Spleen (tissue), 11 donors: ENCODE measurements around the gene ZFYVE28. TPM values are rescaled to one million over a fixed set of nuclear protein-coding genes. Genes with fewer than 3 reads are reported as not detected.

Source experiments
- DNase-seq: peaks from one replicate; pipeline ENCODE4 v3.0.0-alpha.2; 2020
- H3K27ac ChIP-seq, 8 donors: fragments of 200-600 bp; sonication (generic) in 7 of 8; 1 replicate in 4 of 8; 2 replicates in 4 of 8; pipeline versions ENCODE4 v1.5.0 to v1.8.0; 2016 to 2021; ENCODE audit warnings: inconsistent platforms in 4 of 8, mild to moderate bottlenecking in 4 of 8, moderate library complexity in 1 of 8
- H3K27me3 ChIP-seq, 7 donors: fragments of 200-600 bp; sonication (generic) in 6 of 7; replicated peaks in 1 of 7; 1 replicate in 4 of 7; 2 replicates in 3 of 7; pipeline versions ENCODE4 v1.5.0 to v1.8.0; 2016 to 2021; ENCODE audit warnings: inconsistent platforms in 3 of 7, mild to moderate bottlenecking in 1 of 7
- H3K36me3 ChIP-seq, 6 donors: fragments of 200-600 bp; sonication (generic) in 5 of 6; 1 replicate in 4 of 6; 2 replicates in 2 of 6; pipeline versions ENCODE4 v1.5.0 to v1.8.0; 2016 to 2021; ENCODE audit warnings: inconsistent platforms in 2 of 6
- H3K4me1 ChIP-seq, 6 donors: fragments of 200-600 bp; sonication (generic) in 5 of 6; 1 replicate in 3 of 6; 2 replicates in 3 of 6; pipeline versions ENCODE4 v1.5.0 to v1.8.0; 2016 to 2021; ENCODE audit warnings: inconsistent platforms in 3 of 6
- H3K4me3 ChIP-seq, 8 donors: fragments of 200-600 bp; sonication (generic) in 7 of 8; 1 replicate in 4 of 8; 2 replicates in 4 of 8; pipeline versions ENCODE4 v1.5.0 to v1.8.0; 2016 to 2021; ENCODE audit warnings: inconsistent platforms in 4 of 8, mild to moderate bottlenecking in 4 of 8, moderate library complexity in 2 of 8
- H3K9me3 ChIP-seq, 8 donors: fragments of 200-600 bp; sonication (generic) in 7 of 8; 1 replicate in 4 of 8; 2 replicates in 4 of 8; pipeline versions ENCODE4 v1.5.0 to v1.8.0; 2016 to 2021; ENCODE audit warnings: inconsistent platforms in 4 of 8
- CTCF ChIP-seq, 11 experiments: fragments of 200-600 bp in 7 of 11; fragments of 450-650 bp in 4 of 11; sonication (generic) in 4 of 11; IDR thresholded peaks in 8 of 11; conservative IDR thresholded peaks in 3 of 11; 1 replicate in 7 of 11; 2 replicates in 4 of 11; pipeline versions ENCODE4 v1.4.0 to v1.8.0; 2016 to 2021; ENCODE audit warnings: antibody characterized with exemption in 11 of 11, inconsistent platforms in 4 of 11, mild to moderate bottlenecking in 1 of 11
- POLR2A ChIP-seq, 3 donors: fragments of 450-650 bp; IDR thresholded peaks; one replicate each; pipeline ENCODE4 v1.5.1; 2017; ENCODE audit warnings: antibody characterized with exemption in 3 of 3, mild to moderate bottlenecking in 1 of 3
- POLR2AphosphoS5 ChIP-seq, 3 donors: sonication (generic); formaldehyde crosslinking; IDR thresholded peaks; one replicate each; pipeline ENCODE4 v1.5.1; 2017; ENCODE audit warnings: antibody characterized with exemption in 3 of 3
- WGBS, 5 donors: extraction: QIAGEN DNeasy Blood & Tissue Kit in 3 of 5; methylation state at CpG; one replicate each; pipeline versions ENCODE4 v1.1.5 to v1.1.7; 2013 to 2018; 5-methylcytosine and 5-hydroxymethylcytosine counted together
- intact Hi-C: fragments of 100-400 bp; cut with DNase I; formaldehyde crosslinking; loops from one replicate; pipeline ENCODE4 v1.15.0; 2023; ENCODE audit warnings: low total_unique reads
- polyA plus RNA-seq, 3 donors: library from polyadenylated mRNA; stranded (reverse); fragments of 200-250 nt; gene quantifications; one replicate each; pipeline ENCODE4 v1.2.1, GENCODE V29; 2013
- total RNA-seq, 7 donors: library from RNA; depleted of rRNA in 3 of 7; stranded (reverse); fragments of >200 nt in 3 of 7; fragmentation: NEBNext Ultra II Directional in 4 of 7; extraction: Animal tissue kit (Norgen Biotek cat#: 25700) in 4 of 7; gene quantifications; one replicate each; pipeline versions ENCODE4 v1.1.0 to v1.2.1, GENCODE V29; 2016 to 2021
- donor health status: healthy with polysubstance abuse.
- donor health status: DM: no; HTN: no; CAD: no; lungs with moderate emphysema.
- donor health status: DM: no; HTN: no; CAD: no.
- donor health status: Bipolar disorder and iron deficiency.
- donor health status: healthy.
- donor health status: DM: no; HTN: no; CAD: no.
- donor health status: DM: yes; HTN: yes; CAD: no.

ZFYVE28 gene
- total and polyA plus RNA-seq, 10 donors = 2.7 to 31.3 (median 12.6) TPM

- TF ChIP-seq POLR2AphosphoS5 (IDR thresholded peaks at IDR 0.05) (no peak), POLR2A (IDR thresholded peaks at IDR 0.05) (no peak), CTCF (IDR thresholded peaks at IDR 0.05 in 8 of 11, conservative IDR thresholded peaks at IDR 0.05 in 3 of 11) (no peak)
- H3K27ac ChIP-seq = no peak overlapping the region
- H3K36me3 ChIP-seq = no peaks in the 10 kb centered on the region
- H3K9me3 ChIP-seq = no peaks in the 10 kb centered on the region
- no peaks in the 10 kb centered on the region for H3K27me3 ChIP-seq
- no peak overlapping the region for H3K4me3 ChIP-seq
- intact Hi-C loops = no loop called here
- WGBS, 5 donors = 84 to 94% (median 91%) methylated on average over 7 of the region's 7 CpGs
- DNase-seq = no peak
- no peaks in the 10 kb centered on the region for H3K4me1 ChIP-seq
Measured at GRCh38 chr4:2448589-2448988, 30.1 kb upstream of the ZFYVE28 start.

- intact Hi-C loops = no loop called here
- TF ChIP-seq CTCF (IDR thresholded peaks at IDR 0.05 in 8 of 11, conservative IDR thresholded peaks at IDR 0.05 in 3 of 11) (no peak), POLR2AphosphoS5 (IDR thresholded peaks at IDR 0.05) (no peak), POLR2A (IDR thresholded peaks at IDR 0.05) (no peak)
- DNase-seq = no peak
- Histone ChIP-seq H3K4me3 (no peak overlapping the region), H3K4me1 (peaks cover 0 to 2% (median 0%) of the 10 kb centered on the region in 6 donors), H3K9me3 (no peaks in the 10 kb centered on the region), H3K36me3 (no peaks in the 10 kb centered on the region), H3K27ac (no peak overlapping the region), H3K27me3 (peaks cover 0 to 1% (median 0%) of the 10 kb centered on the region in 7 donors)
- WGBS, 5 donors = 83 to 95% (median 90%) methylated on average over 3 of the region's 3 CpGs
Measured at GRCh38 chr4:2446656-2447564, 28.5 kb upstream of the ZFYVE28 start.

GRCh38 chr4:2445571-2445970 lies 27.1 kb upstream of the ZFYVE28 start:
- H3K4me3 ChIP-seq = no peak overlapping the region
- peaks cover 0 to 9% (median 2%) of the 10 kb centered on the region in 6 donors for H3K4me1 ChIP-seq
- no peaks in the 10 kb centered on the region for H3K36me3 ChIP-seq
- TF ChIP-seq POLR2AphosphoS5 (IDR thresholded peaks at IDR 0.05) (no peak), CTCF (IDR thresholded peaks at IDR 0.05 in 8 of 11, conservative IDR thresholded peaks at IDR 0.05 in 3 of 11) (no peak), POLR2A (IDR thresholded peaks at IDR 0.05) (no peak)
- no peak overlapping the region for H3K27ac ChIP-seq
- intact Hi-C loops = no loop called here
- peaks cover 0 to 5% (median 0%) of the 10 kb centered on the region in 7 donors for H3K27me3 ChIP-seq
- no peak for DNase-seq
- WGBS, 5 donors = 90 to 96% (median 91%) methylated on average over 6 of the region's 6 CpGs
- H3K9me3 ChIP-seq = no peaks in the 10 kb centered on the region

- no peak for DNase-seq
- Histone ChIP-seq H3K9me3 (no peaks in the 10 kb centered on the region), H3K36me3 (no peaks in the 10 kb centered on the region), H3K4me1 (peaks cover 0 to 9% (median 2%) of the 10 kb centered on the region in 6 donors), H3K27me3 (peaks cover 0 to 5% (median 0%) of the 10 kb centered on the region in 7 donors), H3K27ac (no peak overlapping the region), H3K4me3 (no peak overlapping the region)
- TF ChIP-seq POLR2AphosphoS5 (IDR thresholded peaks at IDR 0.05) = no peak
- no peak for TF ChIP-seq POLR2A (IDR thresholded peaks at IDR 0.05)
- TF ChIP-seq CTCF (IDR thresholded peaks at IDR 0.05 in 8 of 11, conservative IDR thresholded peaks at IDR 0.05 in 3 of 11) = no peak
- 93 to 100% (median 96%) methylated on average over 8 to 9 of the region's 9 CpGs for WGBS, 5 donors
- intact Hi-C loops = no loop called here
Measured at GRCh38 chr4:2445130-2445529, 26.7 kb upstream of the ZFYVE28 start.
